ENCODE measurements around the gene HEMK1. TPM values are rescaled to one million over a fixed set of nuclear protein-coding genes. Genes with fewer than 3 reads are reported as not detected.
A peak's percentile ranks its signal among the peaks of the same experiment; 100 is the strongest.

The HEMK1 gene
- 10 to 100 TPM; 19.7 to 29.9 (median 22.6) TPM for total RNA-seq
- long read RNA-seq, donor 1, full-length matches to known transcripts = 6 of 17 reads
- long read RNA-seq, donor 1, partial matches to known transcripts = 1 of 17 reads
- long read RNA-seq, donor 1, other reads (novel, unspliced or antisense) = 10 of 17 reads
- long read RNA-seq, donor 2, full-length matches to known transcripts = 11 of 13 reads
- long read RNA-seq, donor 2, partial matches to known transcripts = 2 of 13 reads
- long read RNA-seq, donor 2, other reads (novel, unspliced or antisense) = 0 of 13 reads

DNA sequence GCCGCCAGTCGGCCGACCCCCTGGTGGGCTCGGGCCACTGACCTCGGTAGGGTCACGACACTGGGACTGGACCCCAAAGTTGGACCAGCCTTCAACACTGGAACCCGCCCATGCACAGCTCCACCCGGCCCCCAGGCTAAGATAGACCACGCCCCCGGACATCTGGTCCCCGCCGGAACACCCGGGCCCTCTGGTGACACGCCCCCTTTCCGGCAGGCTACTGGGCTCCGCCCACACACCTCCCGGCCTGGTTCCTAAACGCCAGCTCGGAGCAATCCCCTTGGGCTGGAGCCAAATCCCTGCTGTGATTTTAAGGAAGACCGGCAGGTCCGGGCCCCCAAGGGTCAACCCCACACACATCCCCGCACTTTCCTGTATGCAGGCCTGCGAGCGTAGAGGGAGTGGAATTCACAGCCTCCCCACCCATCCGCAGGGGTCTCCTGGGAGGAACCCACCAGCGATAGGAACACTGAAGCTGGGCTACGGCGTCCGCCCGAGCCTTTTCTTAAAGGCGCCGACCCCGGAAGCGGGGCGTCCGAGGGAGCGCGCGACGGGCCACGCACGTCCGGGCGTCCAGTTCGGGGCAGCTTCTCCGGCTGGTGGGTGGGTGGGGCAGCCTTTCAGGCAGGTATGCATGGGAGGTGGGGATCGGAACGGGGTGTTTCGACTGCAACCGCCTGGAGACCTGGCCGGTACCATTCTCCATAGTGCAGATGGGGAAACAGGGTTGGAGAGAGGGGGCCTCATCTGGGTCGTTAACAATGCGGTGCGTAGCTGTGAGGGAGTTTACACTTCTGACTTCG lies at the start of gene HEMK1:
HEMK1 (plus strand) TSS at position 576 of the 803 bp plus-strand sequence. CDS start 1,583 bp downstream, outside the sequence.
- H3K4me3 ChIP-seq = peak within 1 kb of the TSS; percentile 52
- TF ChIP-seq CTCF (IDR thresholded peaks at IDR 0.05) = no peak
- no peaks in the 10 kb centered on the region for H3K36me3 ChIP-seq (ENCODE audit: low read depth)
- ATAC-seq (peak; percentile 89), DNase-seq (peak; percentile 98 to 99 (median 99))
- H3K9me3 ChIP-seq = no peaks in the 10 kb centered on the region
- H3K4me1 ChIP-seq (ENCODE audit: low read depth) = peaks cover 30% of the 10 kb centered on the region
- intact Hi-C loops (cut with DNase I, micrococcal nuclease) = no loop called here

DNA sequence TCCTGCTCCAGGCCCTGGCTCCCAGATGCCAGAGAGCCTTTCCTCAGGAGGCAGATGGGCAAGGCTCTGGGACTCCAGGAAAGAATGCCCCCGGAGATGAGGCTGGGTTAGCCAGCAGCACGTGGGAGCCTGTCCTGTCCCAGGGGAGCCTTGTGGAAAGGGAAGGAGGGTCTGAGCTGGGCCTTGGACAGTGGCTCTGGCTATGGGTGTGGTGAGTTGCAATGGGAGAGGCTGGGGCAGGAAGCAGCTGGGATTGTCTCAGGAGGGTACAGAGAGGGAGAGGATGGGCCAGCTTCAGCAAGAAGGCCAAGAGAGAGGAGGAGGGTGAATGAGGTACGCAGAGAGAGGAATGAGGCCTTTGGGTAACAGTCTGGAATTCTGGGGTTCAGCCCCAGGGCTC lies 48.5 kb upstream of the HEMK1 start:
- no peak for ATAC-seq
- TF ChIP-seq CTCF (IDR thresholded peaks at IDR 0.05) = no peak
- no peaks in the 10 kb centered on the region for H3K4me1 ChIP-seq (ENCODE audit: low read depth)

GRCh38 chr3:50521572-50521971 lies 47.8 kb upstream of the HEMK1 start:
- H3K9me3 ChIP-seq = no peaks in the 10 kb centered on the region
- no peak overlapping the region for H3K4me3 ChIP-seq
- H3K4me1 ChIP-seq (ENCODE audit: low read depth) = no peaks in the 10 kb centered on the region
- no peak for DNase-seq
- no peak for ATAC-seq
- no peak for TF ChIP-seq CTCF (IDR thresholded peaks at IDR 0.05)
- H3K36me3 ChIP-seq (ENCODE audit: low read depth) = no peaks in the 10 kb centered on the region
- intact Hi-C loops (cut with DNase I, micrococcal nuclease) = no loop called here

More for the DNA sequence above, 48.5 kb upstream of the HEMK1 start:
- DNase-seq = no peak
- no peaks in the 10 kb centered on the region for H3K36me3 ChIP-seq (ENCODE audit: low read depth)
- H3K9me3 ChIP-seq = no peaks in the 10 kb centered on the region
- H3K4me3 ChIP-seq = no peak overlapping the region
- intact Hi-C loops (cut with DNase I, micrococcal nuclease) = no loop called here

DNA sequence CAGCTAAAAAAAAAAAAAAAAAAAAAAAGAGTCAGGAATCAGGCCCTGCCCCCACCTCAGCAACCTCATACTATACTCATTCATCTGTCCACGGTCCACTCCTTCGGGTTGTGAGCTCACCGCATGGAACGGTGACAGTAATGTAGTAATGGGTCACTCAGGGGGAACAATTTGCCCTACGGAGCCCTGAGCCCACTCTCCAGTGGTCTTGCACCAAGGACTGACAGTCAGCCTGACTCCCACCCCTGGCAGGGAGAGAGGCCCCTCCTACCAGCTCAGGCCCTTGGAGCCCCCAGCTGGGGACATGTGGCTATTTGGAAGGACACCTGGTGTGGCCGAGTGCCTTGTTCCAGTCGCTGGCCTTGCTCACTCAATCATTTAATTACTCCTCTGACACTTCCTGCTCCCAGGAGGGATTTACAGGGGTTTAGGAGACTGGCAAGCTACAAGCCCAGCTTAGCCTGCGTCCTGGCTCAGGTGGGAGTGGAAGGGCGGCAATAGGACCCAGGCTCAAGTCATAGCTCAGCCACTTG lies 46.0 kb upstream of the HEMK1 start:
- intact Hi-C loops (cut with DNase I, micrococcal nuclease) = no loop called here
- Histone ChIP-seq H3K36me3 (ENCODE audit: low read depth) (no peaks in the 10 kb centered on the region), H3K4me3 (no peak overlapping the region), H3K9me3 (no peaks in the 10 kb centered on the region), H3K4me1 (ENCODE audit: low read depth) (no peaks in the 10 kb centered on the region)
- ATAC-seq (no peak), DNase-seq (no peak)
- TF ChIP-seq CTCF (IDR thresholded peaks at IDR 0.05) = no peak

DNA sequence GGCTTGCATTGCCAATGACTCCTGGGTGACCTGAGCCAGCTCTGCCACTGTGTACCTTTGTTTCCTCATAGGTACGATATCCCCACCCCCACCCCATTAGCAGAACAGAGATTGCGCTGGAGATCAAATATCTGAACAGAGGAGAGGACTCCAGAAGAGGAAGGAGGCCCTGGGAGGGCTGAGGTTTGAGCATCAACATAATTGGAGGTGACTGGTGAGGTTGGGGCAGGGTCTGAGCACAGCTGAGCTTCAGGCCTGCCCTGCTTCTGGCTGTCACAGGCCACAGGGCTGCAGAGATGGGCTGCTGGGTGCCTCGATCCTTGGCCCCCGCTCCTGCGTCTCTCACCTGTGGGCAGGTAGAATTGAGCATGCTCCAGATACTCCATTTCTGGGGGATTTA lies 44.6 kb upstream of the HEMK1 start:
- Histone ChIP-seq H3K4me1 (ENCODE audit: low read depth) (no peaks in the 10 kb centered on the region), H3K36me3 (ENCODE audit: low read depth) (no peaks in the 10 kb centered on the region), H3K9me3 (no peaks in the 10 kb centered on the region), H3K4me3 (no peak overlapping the region)
- DNase-seq (no peak), ATAC-seq (no peak)
- TF ChIP-seq CTCF (IDR thresholded peaks at IDR 0.05) = no peak
- intact Hi-C loops (cut with DNase I, micrococcal nuclease) = no loop called here

Data from mucosa of descending colon (tissue), 3 donors.